GM13976 (cell line): ENCODE measurements around the gene REV3L.
"Not testable (repeated sequence)": the region's sequence is repeated elsewhere in the genome, so short reads cannot be mapped to it uniquely, and the experiment has no call there.

Source experiments
- DNase-seq: peaks from one replicate; pipeline ENCODE4 v3.0.0; 2012; ENCODE audit warnings: low spot score
- CTCF ChIP-seq: IDR thresholded peaks from 2 replicates; pipeline ENCODE4 v1.5.1; 2012; ENCODE audit warnings: borderline replicate concordance, mild to moderate bottlenecking; ENCODE audit not compliant: insufficient read depth; ENCODE audit errors: extremely low read depth, missing control alignments, control extremely low read depth
- in situ Hi-C: fragments of 300-500 bp; cut with MboI; formaldehyde crosslinking; loops from one replicate; pipeline ENCODE4 v1.12.0; 2022; ENCODE audit warnings: low sequenced_read_pairs, mixed read lengths, inconsistent platforms; ENCODE audit not compliant: unreplicated experiment

Gene REV3L

GRCh38 chr6:111256646-111257045, 226.4 kb downstream of the REV3L start:
- in situ Hi-C loops = loop anchor here (10.0 to 25.0 kb wide), 2 partner anchors 388 to 781 kb away; no protein-coding TSS in a partner anchor
- no peak for DNase-seq
- no peak for TF ChIP-seq CTCF

- DNase-seq = not testable (repeated sequence)
- in situ Hi-C loops = loop anchor here (10.0 to 25.0 kb wide), 2 partner anchors 389 to 781 kb away; no protein-coding TSS in a partner anchor
These were observed 227.2 kb downstream of the REV3L start for GRCh38 chr6:111255838-111256237.

- no peak for DNase-seq
- no peak for TF ChIP-seq CTCF
- in situ Hi-C loops = loop anchor here (10.0 to 25.0 kb wide), 2 partner anchors 390 to 783 kb away; no protein-coding TSS in a partner anchor
These were observed 228.2 kb downstream of the REV3L start for GRCh38 chr6:111254779-111255166.

- no peak for DNase-seq
- no peak for TF ChIP-seq CTCF
- in situ Hi-C loops = loop anchor here (10.0 to 25.0 kb wide), 2 partner anchors 391 to 783 kb away; no protein-coding TSS in a partner anchor
These were observed 228.8 kb downstream of the REV3L start for GRCh38 chr6:111254004-111254778.

GRCh38 chr6:111252726-111253125, 230.3 kb downstream of the REV3L start:
- in situ Hi-C loops = loop anchor here (10.0 to 25.0 kb wide), 2 partner anchors 392 to 785 kb away; no protein-coding TSS in a partner anchor

GRCh38 chr6:111250791-111251354, 232.1 kb downstream of the REV3L start:
- no peak for TF ChIP-seq CTCF
- no peak for DNase-seq
- in situ Hi-C loops = loop anchor here (10.0 to 25.0 kb wide), 2 partner anchors 394 to 786 kb away; no protein-coding TSS in a partner anchor

More at GRCh38 chr6:111252726-111253125, 230.3 kb downstream of the REV3L start:
- no peak for TF ChIP-seq CTCF
- DNase-seq = no peak
